ENCODE data around the gene PGLYRP1.

Gene PGLYRP1

GRCh38 chr19:46016426-46017094 is 6.3 kb downstream of the PGLYRP1 start:
- peaks cover 11% of the 10 kb centered on the region for H3K4me1 ChIP-seq (ENCODE audit: control insufficient read depth, insufficient read depth, low read length)
- H3K9ac ChIP-seq (ENCODE audit: low read length) = peak overlapping the region; percentile 29
- peak overlapping the region; percentile 81 for H3K4me3 ChIP-seq (ENCODE audit: low read length)
- H3K9me3 ChIP-seq (ENCODE audit: control insufficient read depth, low read length) = no peaks in the 10 kb centered on the region
- no peaks in the 10 kb centered on the region for H3K36me3 ChIP-seq (ENCODE audit: control insufficient read depth, insufficient read depth, low read length, severe bottlenecking)
- peak; percentile 94 for DNase-seq (ENCODE audit: low read depth)
- H3K27me3 ChIP-seq (replicated peaks; ENCODE audit: control insufficient read depth, insufficient read depth, low read length) = peaks cover 13% of the 10 kb centered on the region

- H3K9me3 ChIP-seq (ENCODE audit: control insufficient read depth, low read length) = no peaks in the 10 kb centered on the region
- H3K27me3 ChIP-seq (replicated peaks; ENCODE audit: control insufficient read depth, insufficient read depth, low read length) = peaks cover 13% of the 10 kb centered on the region
- H3K36me3 ChIP-seq (ENCODE audit: control insufficient read depth, insufficient read depth, low read length, severe bottlenecking) = no peaks in the 10 kb centered on the region
- peaks cover 11% of the 10 kb centered on the region for H3K4me1 ChIP-seq (ENCODE audit: control insufficient read depth, insufficient read depth, low read length)
- peak; percentile 23 for DNase-seq (ENCODE audit: low read depth)
- peak overlapping the region; percentile 81 for H3K4me3 ChIP-seq (ENCODE audit: low read length)
- H3K9ac ChIP-seq (ENCODE audit: low read length) = no peak overlapping the region
These were observed 7.0 kb downstream of the PGLYRP1 start for GRCh38 chr19:46015687-46016425.

GRCh38 chr19:46014941-46015686 is 7.7 kb downstream of the PGLYRP1 start:
- Histone ChIP-seq H3K9me3 (ENCODE audit: control insufficient read depth, low read length) (no peaks in the 10 kb centered on the region), H3K27me3 (replicated peaks; ENCODE audit: control insufficient read depth, insufficient read depth, low read length) (peaks cover 13% of the 10 kb centered on the region), H3K4me3 (ENCODE audit: low read length) (no peak overlapping the region), H3K9ac (ENCODE audit: low read length) (no peak overlapping the region), H3K36me3 (ENCODE audit: control insufficient read depth, insufficient read depth, low read length, severe bottlenecking) (no peaks in the 10 kb centered on the region), H3K4me1 (ENCODE audit: control insufficient read depth, insufficient read depth, low read length) (peaks cover 11% of the 10 kb centered on the region)
- DNase-seq (ENCODE audit: low read depth) = peak; percentile 48

GRCh38 chr19:46014534-46014933 is 8.3 kb downstream of the PGLYRP1 start:
- no peak for DNase-seq (ENCODE audit: low read depth)
- Histone ChIP-seq H3K4me1 (ENCODE audit: control insufficient read depth, insufficient read depth, low read length) (peaks cover 11% of the 10 kb centered on the region), H3K4me3 (ENCODE audit: low read length) (no peak overlapping the region), H3K36me3 (ENCODE audit: control insufficient read depth, insufficient read depth, low read length, severe bottlenecking) (no peaks in the 10 kb centered on the region), H3K9ac (ENCODE audit: low read length) (no peak overlapping the region), H3K9me3 (ENCODE audit: control insufficient read depth, low read length) (no peaks in the 10 kb centered on the region), H3K27me3 (replicated peaks; ENCODE audit: control insufficient read depth, insufficient read depth, low read length) (peaks cover 13% of the 10 kb centered on the region)

- Histone ChIP-seq H3K36me3 (ENCODE audit: control insufficient read depth, insufficient read depth, low read length, severe bottlenecking) (peaks cover 3% of the 10 kb centered on the region), H3K4me3 (ENCODE audit: low read length) (no peak overlapping the region), H3K9me3 (ENCODE audit: control insufficient read depth, low read length) (no peaks in the 10 kb centered on the region), H3K4me1 (ENCODE audit: control insufficient read depth, insufficient read depth, low read length) (peaks cover 4% of the 10 kb centered on the region), H3K9ac (ENCODE audit: low read length) (no peak overlapping the region), H3K27me3 (replicated peaks; ENCODE audit: control insufficient read depth, insufficient read depth, low read length) (peaks cover 6% of the 10 kb centered on the region)
- DNase-seq (ENCODE audit: low read depth) = peak; percentile 76
These were observed 13.0 kb downstream of the PGLYRP1 start for GRCh38 chr19:46009530-46010510.

GRCh38 chr19:46006411-46006810 is 16.4 kb downstream of the PGLYRP1 start:
- H3K9ac ChIP-seq (ENCODE audit: low read length) = no peak overlapping the region
- no peak for DNase-seq (ENCODE audit: low read depth)
- peaks cover 7% of the 10 kb centered on the region for H3K36me3 ChIP-seq (ENCODE audit: control insufficient read depth, insufficient read depth, low read length, severe bottlenecking)
- H3K9me3 ChIP-seq (ENCODE audit: control insufficient read depth, low read length) = no peaks in the 10 kb centered on the region
- no peaks in the 10 kb centered on the region for H3K27me3 ChIP-seq (replicated peaks; ENCODE audit: control insufficient read depth, insufficient read depth, low read length)
- H3K4me3 ChIP-seq (ENCODE audit: low read length) = no peak overlapping the region
- H3K4me1 ChIP-seq (ENCODE audit: control insufficient read depth, insufficient read depth, low read length) = no peaks in the 10 kb centered on the region

- Histone ChIP-seq H3K9me3 (ENCODE audit: control insufficient read depth, low read length) (no peaks in the 10 kb centered on the region), H3K4me3 (ENCODE audit: low read length) (no peak overlapping the region), H3K36me3 (ENCODE audit: control insufficient read depth, insufficient read depth, low read length, severe bottlenecking) (peaks cover 7% of the 10 kb centered on the region), H3K4me1 (ENCODE audit: control insufficient read depth, insufficient read depth, low read length) (no peaks in the 10 kb centered on the region), H3K27me3 (replicated peaks; ENCODE audit: control insufficient read depth, insufficient read depth, low read length) (no peaks in the 10 kb centered on the region), H3K9ac (ENCODE audit: low read length) (no peak overlapping the region)
- no peak for DNase-seq (ENCODE audit: low read depth)
These were observed 20.1 kb downstream of the PGLYRP1 start for GRCh38 chr19:46002678-46003275.

GRCh38 chr19:46000491-46001246 is 22.2 kb downstream of the PGLYRP1 start:
- DNase-seq (ENCODE audit: low read depth) = no peak
- H3K4me3 ChIP-seq (ENCODE audit: low read length) = no peak overlapping the region

GRCh38 chr19:45999653-46000121 is 23.2 kb downstream of the PGLYRP1 start:
- Histone ChIP-seq H3K36me3 (ENCODE audit: control insufficient read depth, insufficient read depth, low read length, severe bottlenecking) (peaks cover 4% of the 10 kb centered on the region), H3K4me1 (ENCODE audit: control insufficient read depth, insufficient read depth, low read length) (peaks cover 7% of the 10 kb centered on the region), H3K9ac (ENCODE audit: low read length) (no peak overlapping the region), H3K4me3 (ENCODE audit: low read length) (no peak overlapping the region), H3K27me3 (replicated peaks; ENCODE audit: control insufficient read depth, insufficient read depth, low read length) (no peaks in the 10 kb centered on the region), H3K9me3 (ENCODE audit: control insufficient read depth, low read length) (no peaks in the 10 kb centered on the region)
- peak; percentile 28 for DNase-seq (ENCODE audit: low read depth)

More at GRCh38 chr19:46000491-46001246, 22.2 kb downstream of the PGLYRP1 start:
- Histone ChIP-seq H3K4me1 (ENCODE audit: control insufficient read depth, insufficient read depth, low read length) (peaks cover 7% of the 10 kb centered on the region), H3K9ac (ENCODE audit: low read length) (no peak overlapping the region), H3K27me3 (replicated peaks; ENCODE audit: control insufficient read depth, insufficient read depth, low read length) (no peaks in the 10 kb centered on the region), H3K36me3 (ENCODE audit: control insufficient read depth, insufficient read depth, low read length, severe bottlenecking) (peaks cover 4% of the 10 kb centered on the region), H3K9me3 (ENCODE audit: control insufficient read depth, low read length) (no peaks in the 10 kb centered on the region)

GRCh38 chr19:45998834-45999233 is 24.0 kb downstream of the PGLYRP1 start:
- Histone ChIP-seq H3K9ac (ENCODE audit: low read length) (no peak overlapping the region), H3K27me3 (replicated peaks; ENCODE audit: control insufficient read depth, insufficient read depth, low read length) (no peaks in the 10 kb centered on the region)
- DNase-seq (ENCODE audit: low read depth) = no peak

More at GRCh38 chr19:45998834-45999233, 24.0 kb downstream of the PGLYRP1 start:
- H3K36me3 ChIP-seq (ENCODE audit: control insufficient read depth, insufficient read depth, low read length, severe bottlenecking) = peaks cover 4% of the 10 kb centered on the region
- H3K4me3 ChIP-seq (ENCODE audit: low read length) = no peak overlapping the region
- no peaks in the 10 kb centered on the region for H3K9me3 ChIP-seq (ENCODE audit: control insufficient read depth, low read length)
- H3K4me1 ChIP-seq (ENCODE audit: control insufficient read depth, insufficient read depth, low read length) = peaks cover 12% of the 10 kb centered on the region

Data from adipocyte (in vitro differentiated cells).